Brain microvascular endothelial cell (primary cell): Measurements from ENCODE around the gene MYL4.
"Not testable (repeated sequence)": the region's sequence is repeated elsewhere in the genome, so short reads cannot be mapped to it uniquely, and the experiment has no call there.

Experiments
- DNase-seq: peaks from one replicate; pipeline ENCODE4 v3.0.0-alpha.2; 2020
- H3K27ac ChIP-seq: fragments of 250-450 bp; sonication (Bioruptor Pico); 2 replicates; pipeline ENCODE4 v1.5.1; 2020; ENCODE audit warnings: mild to moderate bottlenecking, moderate library complexity
- H3K27me3 ChIP-seq: fragments of 250-450 bp; sonication (Bioruptor Pico); replicated peaks from 2 replicates; pipeline ENCODE4 v1.5.1; 2020; ENCODE audit warnings: mild to moderate bottlenecking
- H3K36me3 ChIP-seq: fragments of 250-450 bp; sonication (Bioruptor Pico); replicated peaks from 2 replicates; pipeline ENCODE4 v1.5.1; 2020; ENCODE audit warnings: mild to moderate bottlenecking
- H3K4me3 ChIP-seq: 2 replicates; pipeline ENCODE4 v1.5.1; 2011; ENCODE audit warnings: low read depth, mild to moderate bottlenecking, control low read depth, low read length, moderate library complexity
- in situ Hi-C: cut with HindIII; loops from 2 replicates; pipeline ENCODE4 v1.10.0; 2017; ENCODE audit warnings: low sequenced_read_pairs, low pct_ligation_motif_present
- TF ChIP-seq, protein P1 (sequence below): IDR thresholded peaks from 2 replicates; pipeline ENCODE4 v1.5.1; 2011; ENCODE audit warnings: low read depth, mild to moderate bottlenecking, moderate library complexity, low read length, control low read depth, inconsistent platforms; ENCODE audit errors: missing control alignments

The MYL4 gene

DNA sequence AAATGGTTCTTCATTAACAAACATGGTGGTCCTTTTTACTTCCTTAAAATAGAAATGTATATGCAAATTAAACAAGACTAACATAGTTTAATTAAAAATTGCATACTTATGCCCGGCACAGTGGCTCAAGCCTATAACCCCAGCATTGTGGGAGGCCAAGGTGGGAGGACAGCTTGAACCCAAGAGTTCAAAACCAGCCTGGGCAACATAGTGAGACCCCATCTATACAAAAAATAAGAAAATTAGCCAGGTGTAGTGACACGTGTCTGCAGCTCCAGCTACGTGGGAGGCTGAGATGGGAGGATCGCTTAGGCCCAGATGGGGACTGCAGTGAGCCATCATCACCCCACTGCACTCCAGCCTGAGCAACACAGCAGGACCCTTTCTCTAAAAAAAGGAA is 38.4 kb upstream of the MYL4 start:
- Histone ChIP-seq H3K27me3 (no peaks in the 10 kb centered on the region), H3K36me3 (peaks cover 40% of the 10 kb centered on the region), H3K27ac (no peak overlapping the region), H3K4me3 (no peak overlapping the region)
- no peak for DNase-seq
- TF ChIP-seq, protein P1, sequence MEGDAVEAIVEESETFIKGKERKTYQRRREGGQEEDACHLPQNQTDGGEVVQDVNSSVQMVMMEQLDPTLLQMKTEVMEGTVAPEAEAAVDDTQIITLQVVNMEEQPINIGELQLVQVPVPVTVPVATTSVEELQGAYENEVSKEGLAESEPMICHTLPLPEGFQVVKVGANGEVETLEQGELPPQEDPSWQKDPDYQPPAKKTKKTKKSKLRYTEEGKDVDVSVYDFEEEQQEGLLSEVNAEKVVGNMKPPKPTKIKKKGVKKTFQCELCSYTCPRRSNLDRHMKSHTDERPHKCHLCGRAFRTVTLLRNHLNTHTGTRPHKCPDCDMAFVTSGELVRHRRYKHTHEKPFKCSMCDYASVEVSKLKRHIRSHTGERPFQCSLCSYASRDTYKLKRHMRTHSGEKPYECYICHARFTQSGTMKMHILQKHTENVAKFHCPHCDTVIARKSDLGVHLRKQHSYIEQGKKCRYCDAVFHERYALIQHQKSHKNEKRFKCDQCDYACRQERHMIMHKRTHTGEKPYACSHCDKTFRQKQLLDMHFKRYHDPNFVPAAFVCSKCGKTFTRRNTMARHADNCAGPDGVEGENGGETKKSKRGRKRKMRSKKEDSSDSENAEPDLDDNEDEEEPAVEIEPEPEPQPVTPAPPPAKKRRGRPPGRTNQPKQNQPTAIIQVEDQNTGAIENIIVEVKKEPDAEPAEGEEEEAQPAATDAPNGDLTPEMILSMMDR, result no peak
- in situ Hi-C loops, result no loop called here

- Histone ChIP-seq H3K27me3 (no peaks in the 10 kb centered on the region), H3K36me3 (peaks cover 36% of the 10 kb centered on the region), H3K27ac (no peak overlapping the region), H3K4me3 (no peak overlapping the region)
- DNase-seq, result no peak
- in situ Hi-C loops, result no loop called here
- TF ChIP-seq, protein P1, result no peak
Observed at GRCh38 chr17:47172696-47173565, 36.2 kb upstream of the MYL4 start.

GRCh38 chr17:47174823-47175222 is 34.3 kb upstream of the MYL4 start:
- H3K27me3 ChIP-seq, DNase-seq, in situ Hi-C loops, H3K27ac ChIP-seq, H3K4me3 ChIP-seq: not testable (repeated sequence)
- peaks cover 35% of the 10 kb centered on the region for H3K36me3 ChIP-seq

- Histone ChIP-seq H3K4me3 (no peak overlapping the region), H3K27me3 (no peaks in the 10 kb centered on the region), H3K36me3 (peaks cover 37% of the 10 kb centered on the region), H3K27ac (no peak overlapping the region)
- no peak for DNase-seq
- TF ChIP-seq, protein P1, result no peak
- in situ Hi-C loops, result no loop called here
Observed at GRCh38 chr17:47176389-47176826, 32.7 kb upstream of the MYL4 start.

- in situ Hi-C loops, result no loop called here
Observed at GRCh38 chr17:47177261-47177660, 31.9 kb upstream of the MYL4 start.

DNA sequence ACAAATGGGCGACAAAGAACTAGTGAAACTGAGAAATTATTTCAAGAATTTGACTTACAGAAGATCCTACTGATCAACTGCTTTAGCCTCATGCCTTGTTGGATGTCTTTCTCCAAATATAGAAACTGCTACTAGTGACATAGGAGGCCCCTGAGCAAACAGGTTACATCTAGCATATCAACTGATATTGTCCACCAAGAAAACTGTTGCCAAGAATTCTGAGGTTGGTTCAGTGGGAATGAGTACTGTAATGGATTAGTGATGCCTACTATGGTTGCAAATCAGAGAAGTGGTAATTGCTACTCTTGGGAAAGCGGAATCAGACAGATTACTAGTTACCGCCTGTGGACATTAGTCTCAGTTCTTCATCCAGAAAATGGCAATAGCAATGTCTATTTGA is 30.0 kb upstream of the MYL4 start:
- Histone ChIP-seq H3K27ac (no peak overlapping the region), H3K4me3 (no peak overlapping the region), H3K36me3 (peaks cover 27% of the 10 kb centered on the region), H3K27me3 (no peaks in the 10 kb centered on the region)
- TF ChIP-seq, protein P1, result no peak
- DNase-seq, result no peak
- in situ Hi-C loops, result no loop called here

More at GRCh38 chr17:47177261-47177660, 31.9 kb upstream of the MYL4 start:
- DNase-seq, result no peak
- Histone ChIP-seq H3K4me3 (no peak overlapping the region), H3K27me3 (no peaks in the 10 kb centered on the region), H3K27ac (no peak overlapping the region), H3K36me3 (peaks cover 35% of the 10 kb centered on the region)
- TF ChIP-seq, protein P1, result no peak
